Measurements from ENCODE around the gene LAPTM5.

GRCh38 chr1:30773722-30774358 is 16.3 kb upstream of the LAPTM5 start:
- TF ChIP-seq, protein P1, sequence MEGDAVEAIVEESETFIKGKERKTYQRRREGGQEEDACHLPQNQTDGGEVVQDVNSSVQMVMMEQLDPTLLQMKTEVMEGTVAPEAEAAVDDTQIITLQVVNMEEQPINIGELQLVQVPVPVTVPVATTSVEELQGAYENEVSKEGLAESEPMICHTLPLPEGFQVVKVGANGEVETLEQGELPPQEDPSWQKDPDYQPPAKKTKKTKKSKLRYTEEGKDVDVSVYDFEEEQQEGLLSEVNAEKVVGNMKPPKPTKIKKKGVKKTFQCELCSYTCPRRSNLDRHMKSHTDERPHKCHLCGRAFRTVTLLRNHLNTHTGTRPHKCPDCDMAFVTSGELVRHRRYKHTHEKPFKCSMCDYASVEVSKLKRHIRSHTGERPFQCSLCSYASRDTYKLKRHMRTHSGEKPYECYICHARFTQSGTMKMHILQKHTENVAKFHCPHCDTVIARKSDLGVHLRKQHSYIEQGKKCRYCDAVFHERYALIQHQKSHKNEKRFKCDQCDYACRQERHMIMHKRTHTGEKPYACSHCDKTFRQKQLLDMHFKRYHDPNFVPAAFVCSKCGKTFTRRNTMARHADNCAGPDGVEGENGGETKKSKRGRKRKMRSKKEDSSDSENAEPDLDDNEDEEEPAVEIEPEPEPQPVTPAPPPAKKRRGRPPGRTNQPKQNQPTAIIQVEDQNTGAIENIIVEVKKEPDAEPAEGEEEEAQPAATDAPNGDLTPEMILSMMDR (IDR thresholded peaks at IDR 0.05), result no peak
- TF ChIP-seq EZH2phosphoT487 (IDR thresholded peaks at IDR 0.05) (no peak), EZH2 (IDR thresholded peaks at IDR 0.05) (no peak)

All from neural progenitor cell (in vitro differentiated cells).